GM12865 (cell line): ENCODE results near the gene DOCK1.

ENCODE experiments used
- DNase-seq: peaks from one replicate; pipeline ENCODE4 v3.0.0; 2010; ENCODE audit warnings: low read depth
- H3K4me3 ChIP-seq: 2 replicates; pipeline ENCODE4 v1.5.1; 2011; ENCODE audit warnings: mild to moderate bottlenecking, low read depth, low read length, control low read depth
- CTCF ChIP-seq: IDR thresholded peaks from 2 replicates; pipeline ENCODE4 v1.5.1; 2011; ENCODE audit warnings: low read length, control low read depth, low read depth, inconsistent platforms; ENCODE audit not compliant: insufficient read depth; ENCODE audit errors: missing control alignments

DOCK1 gene

GRCh38 chr10:127417031-127417430 lies 511.8 kb downstream of the DOCK1 start:
- TF ChIP-seq CTCF, result no peak
- no peak overlapping the region for H3K4me3 ChIP-seq
- DNase-seq, result no peak

- no peak for DNase-seq
- no peak overlapping the region for H3K4me3 ChIP-seq
- no peak for TF ChIP-seq CTCF
Observed at GRCh38 chr10:127417686-127418401, 512.6 kb downstream of the DOCK1 start.

GRCh38 chr10:127418536-127419168 lies 513.4 kb downstream of the DOCK1 start:
- no peak overlapping the region for H3K4me3 ChIP-seq
- no peak for TF ChIP-seq CTCF
- DNase-seq, result no peak

GRCh38 chr10:127420138-127420684 lies 515.0 kb downstream of the DOCK1 start:
- H3K4me3 ChIP-seq, result no peak overlapping the region
- no peak for TF ChIP-seq CTCF
- DNase-seq, result no peak

GRCh38 chr10:127423218-127423915 lies 518.1 kb downstream of the DOCK1 start:
- H3K4me3 ChIP-seq, result no peak overlapping the region
- DNase-seq, result no peak
- no peak for TF ChIP-seq CTCF

- TF ChIP-seq CTCF, result no peak
- DNase-seq, result no peak
- H3K4me3 ChIP-seq, result no peak overlapping the region
Observed at GRCh38 chr10:127424594-127425264, 519.5 kb downstream of the DOCK1 start.
